IPS-15b (cell line): ENCODE results near the gene TMEM107.

ENCODE experiments used
- H3K27me3 ChIP-seq: one replicate; pipeline ENCODE4 v1.6.1; 2013; ENCODE audit warnings: low read length; ENCODE audit not compliant: control insufficient read depth, insufficient read depth
- H3K36me3 ChIP-seq: one replicate; pipeline ENCODE4 v1.6.1; 2013; ENCODE audit warnings: low read length; ENCODE audit not compliant: control insufficient read depth, insufficient read depth
- H3K4me1 ChIP-seq: one replicate; pipeline ENCODE4 v1.6.1; 2013; ENCODE audit warnings: mild to moderate bottlenecking, low read length; ENCODE audit not compliant: control insufficient read depth, insufficient read depth
- H3K4me3 ChIP-seq: one replicate; pipeline ENCODE4 v1.5.1; 2013; ENCODE audit warnings: low read depth, low read length
- H3K9ac ChIP-seq: one replicate; pipeline ENCODE4 v1.6.1; 2013; ENCODE audit warnings: low read depth, mild to moderate bottlenecking, low read length
- H3K9me3 ChIP-seq: one replicate; pipeline ENCODE4 v1.6.1; 2013; ENCODE audit warnings: mild to moderate bottlenecking, low read length; ENCODE audit not compliant: control insufficient read depth, insufficient read depth

Gene TMEM107

DNA sequence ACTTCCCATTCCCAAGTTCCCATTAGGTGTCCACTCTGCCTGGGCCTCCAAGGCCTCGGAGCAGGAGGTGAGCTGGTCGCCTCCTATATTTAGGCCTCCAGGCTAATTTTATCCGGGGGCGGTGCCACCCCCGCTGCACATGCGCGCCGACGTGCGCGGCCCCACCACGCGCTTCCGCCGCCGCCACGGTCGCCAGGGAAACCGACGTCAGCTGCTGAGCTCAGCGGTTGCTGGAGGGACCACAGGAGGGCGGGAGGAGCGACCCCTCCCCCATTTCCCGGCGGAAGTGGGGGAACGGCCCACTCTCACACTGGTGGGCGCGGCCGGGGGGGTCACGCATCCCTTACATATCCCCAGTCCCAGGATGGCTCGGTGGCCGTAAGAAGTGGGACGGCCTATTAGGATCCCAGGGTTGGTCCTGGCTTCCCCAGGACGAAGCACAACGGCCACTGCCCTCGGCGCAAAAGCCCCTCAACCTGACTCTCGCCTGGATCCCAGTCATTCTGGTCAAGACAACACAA is 25.0 kb downstream of the TMEM107 start:
- Histone ChIP-seq H3K36me3 (peaks cover 36% of the 10 kb centered on the region), H3K4me3 (peak overlapping the region; percentile 91), H3K9me3 (no peaks in the 10 kb centered on the region), H3K9ac (no peak overlapping the region), H3K27me3 (peaks cover 2% of the 10 kb centered on the region), H3K4me1 (peaks cover 14% of the 10 kb centered on the region)

DNA sequence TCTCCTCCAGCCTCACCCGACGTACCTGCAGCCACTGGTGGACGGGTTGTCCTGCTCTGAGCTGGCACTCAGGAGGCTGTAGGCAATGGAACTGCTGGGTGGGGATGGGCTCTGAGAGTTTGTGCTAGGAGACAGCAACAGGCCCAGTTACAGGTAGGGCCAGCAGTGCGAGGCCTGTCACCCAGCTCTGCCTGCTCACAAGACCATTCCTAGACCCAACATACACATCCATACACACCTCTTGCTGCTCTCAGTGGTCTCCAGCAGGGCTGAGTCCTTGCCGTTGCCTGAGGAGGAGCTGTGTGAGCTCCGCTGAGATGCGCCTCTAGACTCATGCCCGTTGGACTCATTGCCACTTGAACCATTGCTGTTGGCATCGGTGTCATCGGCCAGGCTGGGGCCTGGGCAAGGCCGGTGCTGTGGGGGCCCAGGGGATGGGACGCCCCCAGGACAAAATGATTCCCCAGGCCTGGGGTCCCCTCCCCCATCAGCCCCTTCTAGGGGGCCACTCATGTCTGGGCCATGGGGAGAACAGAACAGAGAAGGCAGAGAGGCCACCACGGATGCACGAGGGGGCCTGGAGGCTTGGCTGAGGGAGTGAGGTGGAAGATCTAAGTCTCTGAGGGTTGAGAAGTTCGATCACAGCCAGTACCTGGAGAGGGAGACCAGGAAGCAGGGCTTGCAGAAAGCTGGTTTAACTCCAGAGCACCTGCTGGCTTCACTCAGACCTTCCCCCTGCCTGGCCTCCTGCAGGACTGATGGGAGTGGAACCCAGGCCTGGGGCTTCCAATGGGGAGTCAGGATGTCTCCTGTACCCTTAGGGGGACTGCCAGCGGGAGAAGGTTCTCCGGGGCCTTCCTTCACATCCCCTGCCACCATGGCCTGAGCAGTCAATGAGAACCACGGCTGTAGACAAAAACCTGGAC is 25.7 kb downstream of the TMEM107 start:
- no peaks in the 10 kb centered on the region for H3K9me3 ChIP-seq
- peaks cover 2% of the 10 kb centered on the region for H3K27me3 ChIP-seq
- peaks cover 14% of the 10 kb centered on the region for H3K4me1 ChIP-seq
- no peak overlapping the region for H3K9ac ChIP-seq
- peak overlapping the region; percentile 91 for H3K4me3 ChIP-seq
- H3K36me3 ChIP-seq: peaks cover 43% of the 10 kb centered on the region

DNA sequence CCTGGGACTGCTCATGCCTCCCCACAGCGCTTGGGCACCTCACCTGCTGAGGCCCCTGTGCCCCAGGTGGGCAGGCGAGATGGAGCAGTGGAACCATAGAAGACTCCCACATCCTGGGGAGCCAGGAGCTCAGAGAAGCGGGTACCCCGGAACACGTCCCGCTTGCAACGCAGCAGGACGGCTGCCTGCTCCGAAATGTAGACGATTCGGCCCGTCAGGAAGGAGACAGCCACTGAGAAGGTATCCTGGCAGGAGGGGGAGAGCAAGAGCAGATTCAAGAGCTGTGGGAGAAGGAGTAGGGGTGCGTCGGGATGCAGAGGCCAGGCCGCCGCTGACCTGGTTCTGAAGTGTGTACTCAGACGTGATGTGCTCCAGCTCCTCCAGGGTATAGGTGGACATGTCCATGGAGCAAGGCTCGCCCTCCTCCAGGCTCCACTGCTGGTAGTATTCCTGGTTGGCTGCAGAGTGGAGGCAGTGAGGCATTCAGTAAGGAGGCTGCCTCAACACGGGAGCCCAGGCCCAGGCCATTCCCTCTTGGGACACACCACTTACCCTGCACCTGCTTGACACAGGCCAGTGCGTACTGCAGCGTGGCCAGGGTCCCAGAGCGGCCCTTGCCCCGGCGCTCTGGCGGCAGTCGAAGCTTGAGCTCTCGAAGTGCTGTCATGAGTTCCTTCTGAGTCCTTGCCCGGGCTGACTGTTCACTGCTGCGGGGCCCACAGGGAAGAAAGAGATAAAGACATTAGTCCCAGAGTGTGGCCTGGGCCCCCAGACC is 26.6 kb downstream of the TMEM107 start:
- Histone ChIP-seq H3K36me3 (peaks cover 48% of the 10 kb centered on the region), H3K27me3 (no peaks in the 10 kb centered on the region), H3K9ac (no peak overlapping the region), H3K4me3 (no peak overlapping the region), H3K9me3 (no peaks in the 10 kb centered on the region), H3K4me1 (peaks cover 9% of the 10 kb centered on the region)

DNA sequence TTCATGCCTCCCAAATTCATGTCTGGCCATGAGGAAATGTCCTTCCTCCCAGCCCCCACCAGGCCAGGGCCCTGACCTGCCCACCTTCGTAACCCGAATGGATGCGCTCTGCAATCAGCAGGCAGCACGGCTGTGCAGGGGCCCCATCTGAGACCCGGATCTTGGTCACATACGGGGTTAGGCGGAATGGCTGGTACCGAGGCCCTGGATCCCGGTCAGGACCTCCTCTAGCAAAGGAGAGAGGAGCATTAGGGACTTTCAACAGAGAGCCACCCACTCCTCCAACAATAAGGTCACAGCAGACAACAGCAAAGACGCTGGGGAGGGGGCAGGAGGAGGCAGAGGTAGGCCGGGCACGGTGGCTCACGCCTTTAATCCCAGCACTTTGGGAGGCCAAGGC is 27.6 kb downstream of the TMEM107 start:
- no peak overlapping the region for H3K4me3 ChIP-seq
- H3K4me1 ChIP-seq: peaks cover 6% of the 10 kb centered on the region
- no peak overlapping the region for H3K9ac ChIP-seq
- H3K9me3 ChIP-seq: no peaks in the 10 kb centered on the region
- H3K36me3 ChIP-seq: peaks cover 55% of the 10 kb centered on the region
- no peaks in the 10 kb centered on the region for H3K27me3 ChIP-seq

DNA sequence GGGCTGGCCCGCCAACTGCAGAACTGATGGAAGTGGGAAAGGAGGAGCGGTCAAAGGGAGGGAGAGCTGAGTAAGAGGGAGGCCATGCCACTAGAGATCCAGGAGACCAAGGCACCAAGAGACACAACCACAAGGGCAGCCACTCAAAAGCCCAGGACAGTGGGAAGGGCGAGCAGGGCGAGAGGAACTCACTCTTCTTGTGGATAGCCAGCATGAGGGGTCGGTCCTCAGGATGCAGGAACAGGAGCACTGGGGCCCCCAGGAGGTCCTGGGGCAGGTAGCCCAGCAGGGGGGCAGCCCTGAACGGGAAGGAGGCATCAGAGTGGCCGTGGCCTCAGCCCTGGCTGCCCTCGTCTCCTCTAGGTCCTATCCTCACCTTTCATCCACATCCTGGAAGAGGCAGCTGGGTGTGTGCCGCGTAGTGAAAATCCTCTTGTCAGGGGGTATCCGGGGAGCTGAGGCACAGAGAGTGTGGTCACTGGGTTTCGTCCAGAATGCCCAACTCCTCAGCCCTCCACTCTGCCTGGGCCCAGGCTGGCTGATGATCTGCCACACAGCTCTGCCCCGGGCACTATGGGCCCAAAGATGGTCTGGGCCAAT is 28.3 kb downstream of the TMEM107 start:
- Histone ChIP-seq H3K9me3 (no peaks in the 10 kb centered on the region), H3K4me3 (no peak overlapping the region), H3K36me3 (peaks cover 59% of the 10 kb centered on the region), H3K9ac (no peak overlapping the region), H3K4me1 (peaks cover 6% of the 10 kb centered on the region), H3K27me3 (no peaks in the 10 kb centered on the region)

DNA sequence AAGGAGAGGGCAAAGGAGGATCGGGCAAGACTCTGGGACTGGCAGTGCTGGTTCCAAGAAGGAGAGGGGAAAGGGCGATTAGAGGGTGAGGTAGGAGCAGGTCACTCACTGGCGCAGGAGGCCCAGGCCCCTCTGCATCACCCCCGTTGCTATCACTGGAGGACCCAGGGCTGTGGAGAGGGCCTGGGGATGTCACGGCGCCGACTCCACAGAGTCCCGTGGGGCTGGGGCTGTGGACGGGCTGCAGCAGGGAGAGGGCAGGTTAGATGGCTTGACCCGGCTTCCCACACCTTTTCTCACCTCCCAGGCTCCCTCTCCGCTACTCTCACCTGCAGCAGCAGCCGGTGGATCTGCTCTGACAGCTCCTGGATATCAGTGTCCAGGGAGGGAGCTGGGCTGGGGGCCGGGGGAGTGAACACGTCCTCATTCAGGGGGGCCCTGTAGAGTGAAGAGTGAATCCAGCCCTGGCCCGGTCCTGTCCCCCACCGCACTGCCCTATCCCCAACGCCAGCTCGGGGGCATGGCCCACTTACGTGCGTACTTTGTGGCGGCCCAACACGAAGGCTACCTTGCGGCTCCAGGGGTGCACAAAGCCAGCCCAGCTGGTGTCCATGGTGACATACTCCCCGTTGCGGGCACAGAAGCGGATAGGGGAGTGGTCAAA is 28.9 kb downstream of the TMEM107 start:
- Histone ChIP-seq H3K36me3 (peaks cover 66% of the 10 kb centered on the region), H3K9ac (no peak overlapping the region)

DNA sequence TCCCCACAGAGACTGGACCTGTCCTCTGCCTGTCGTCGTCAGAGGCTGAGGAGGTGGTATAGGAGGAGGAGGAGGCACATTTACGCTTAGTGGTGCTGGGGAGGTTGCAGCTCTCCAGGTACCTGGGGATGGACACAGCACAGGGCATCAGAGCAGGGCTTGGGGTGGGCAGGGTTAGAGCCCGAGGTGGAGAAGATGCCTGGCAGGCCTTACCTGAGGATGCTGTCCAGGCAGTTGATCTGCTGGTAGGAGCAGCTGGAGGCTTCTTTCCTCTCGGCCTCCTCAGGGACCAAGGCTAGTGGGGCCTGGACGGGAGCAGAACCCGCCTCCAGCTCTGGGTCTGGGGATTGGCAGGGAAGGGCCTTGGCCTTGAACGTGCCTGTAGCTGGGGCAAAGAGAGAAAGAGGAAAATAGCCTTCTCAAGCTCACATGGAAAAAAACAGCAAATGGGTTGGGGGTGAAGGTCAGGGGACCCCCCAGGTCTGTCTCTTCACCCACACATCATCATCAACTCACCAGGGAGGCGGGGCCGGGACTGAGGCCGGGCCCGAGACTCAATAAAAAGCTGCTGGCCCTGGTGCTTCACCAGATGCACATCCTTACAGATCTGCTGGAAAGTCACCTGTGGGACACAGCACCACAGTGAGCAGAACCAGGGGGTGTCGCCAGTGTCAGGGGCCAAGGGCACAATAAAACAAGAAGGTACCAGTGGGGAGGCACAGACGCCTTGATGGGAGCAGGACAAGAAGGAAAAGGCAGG is 29.6 kb downstream of the TMEM107 start:
- Histone ChIP-seq H3K27me3 (no peaks in the 10 kb centered on the region), H3K9me3 (no peaks in the 10 kb centered on the region), H3K36me3 (peaks cover 73% of the 10 kb centered on the region), H3K4me1 (peaks cover 2% of the 10 kb centered on the region), H3K9ac (no peak overlapping the region), H3K4me3 (no peak overlapping the region)

More for the DNA sequence above, 28.9 kb downstream of the TMEM107 start:
- Histone ChIP-seq H3K27me3 (no peaks in the 10 kb centered on the region), H3K4me1 (peaks cover 2% of the 10 kb centered on the region), H3K4me3 (no peak overlapping the region), H3K9me3 (no peaks in the 10 kb centered on the region)

DNA sequence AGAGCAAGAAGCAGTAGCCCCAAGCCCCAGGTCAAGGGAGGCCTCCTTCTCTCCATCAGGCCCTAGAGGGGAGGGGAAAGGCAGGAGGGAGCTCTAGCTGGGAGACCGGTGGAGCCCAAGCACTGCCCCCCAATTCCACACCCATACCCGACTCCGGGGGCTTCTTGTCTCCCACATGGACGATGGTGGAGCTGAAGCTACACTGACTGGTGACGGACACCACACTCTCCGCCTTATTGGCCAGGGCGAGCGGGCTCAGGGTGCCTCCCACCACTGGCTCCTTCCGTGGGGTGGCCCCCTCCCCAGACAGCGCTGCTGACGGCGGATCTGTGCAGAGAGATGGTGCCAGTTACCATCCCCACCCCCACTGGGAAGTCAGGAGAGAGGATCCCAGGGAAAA is 30.4 kb downstream of the TMEM107 start:
- no peak overlapping the region for H3K9ac ChIP-seq
- peaks cover 80% of the 10 kb centered on the region for H3K36me3 ChIP-seq
- no peaks in the 10 kb centered on the region for H3K9me3 ChIP-seq
- peaks cover under 1% of the 10 kb centered on the region for H3K4me1 ChIP-seq
- H3K4me3 ChIP-seq: no peak overlapping the region
- no peaks in the 10 kb centered on the region for H3K27me3 ChIP-seq

DNA sequence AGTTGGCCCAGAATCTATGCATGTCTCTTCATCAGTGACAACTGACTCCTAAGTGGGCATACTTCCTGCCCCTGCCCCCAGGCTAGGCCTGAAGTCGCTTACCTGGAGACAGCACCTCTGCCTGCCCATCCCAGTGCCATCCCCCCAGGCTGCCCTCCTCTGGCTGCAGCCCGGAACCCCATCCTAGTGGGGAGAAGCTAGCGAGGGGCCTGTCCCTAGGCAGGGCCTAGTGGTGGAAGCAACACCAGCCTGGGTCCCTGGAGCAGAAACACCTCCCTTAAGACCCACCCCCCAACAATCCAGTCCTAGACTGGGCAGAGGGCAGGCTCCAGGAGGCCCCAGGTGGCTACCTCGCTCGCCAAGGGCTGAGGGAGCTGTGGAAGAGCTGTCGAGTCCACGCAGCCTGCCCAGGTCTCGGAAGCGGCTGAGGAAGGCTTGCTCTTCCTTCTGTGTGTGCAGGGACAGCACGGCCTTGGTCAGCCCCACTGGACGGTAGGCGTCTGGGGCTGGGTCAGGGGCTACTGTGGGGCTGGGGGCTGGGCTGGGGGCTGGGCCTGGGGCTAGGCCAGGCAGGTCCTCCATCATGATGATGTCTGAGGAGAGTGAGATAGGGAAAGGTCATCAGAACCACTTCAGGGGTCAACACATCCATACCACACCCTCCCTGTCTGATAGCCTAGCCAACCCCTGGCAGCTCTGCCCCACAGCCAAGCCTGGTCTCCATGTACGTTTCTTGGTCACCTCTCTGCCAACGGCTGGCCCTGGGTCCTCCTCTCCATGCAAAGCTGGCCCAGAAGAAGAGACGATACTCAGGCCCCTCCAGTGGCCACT is 31.6 kb downstream of the TMEM107 start:
- Histone ChIP-seq H3K4me1 (no peaks in the 10 kb centered on the region), H3K9ac (no peak overlapping the region), H3K27me3 (no peaks in the 10 kb centered on the region), H3K4me3 (no peak overlapping the region), H3K9me3 (no peaks in the 10 kb centered on the region), H3K36me3 (peaks cover 75% of the 10 kb centered on the region)
